B cell (primary cell): Measurements from ENCODE around the gene KIAA1328.

Experiments used
- CTCF ChIP-seq: fragments of 200-600 bp; IDR thresholded peaks from one replicate; pipeline ENCODE4 v1.8.0; 2022; ENCODE audit warnings: antibody characterized with exemption, mild to moderate bottlenecking
- EZH2 ChIP-seq: IDR thresholded peaks from 2 replicates; pipeline ENCODE4 v1.6.1; 2012; ENCODE audit warnings: borderline replicate concordance, low read depth, mild to moderate bottlenecking, moderate library complexity, low read length; ENCODE audit not compliant: insufficient read depth, poor library complexity, severe bottlenecking

GRCh38 chr18:37270038-37270665 is 441.2 kb downstream of the KIAA1328 start:
- TF ChIP-seq CTCF (no peak), EZH2 (no peak)
